K562 (cell line): ENCODE measurements around the gene PARS2. TPM values are rescaled to one million over a fixed set of nuclear protein-coding genes. Genes with fewer than 3 reads are reported as not detected.

Experiments used
- ATAC-seq: fragments of 200-7000 bp; cut with Tn5 transposase; 3 replicates; pipeline ENCODE4 v1.9.1; 2020; ENCODE audit warnings: moderate library complexity
- BruUV-seq: library from RNA; stranded (reverse); fragments of 400-500 nt; replicated peaks from 2 replicates; lab custom pipeline; 2021; lab: Mats Ljungman, UMichigan
- CTCF ChIA-PET: fragments of 300-600 bp; formaldehyde crosslinking; extraction: SDS; loops from one replicate; lab custom pipeline; 2021; ENCODE audit warnings: low intra/inter-chr PET ratio; lab: Yijun Ruan, JAX
- POLR2A ChIA-PET: fragments of 300-600, 350-650 bp; sonication (Branson Sonifier 250); formaldehyde crosslinking; extraction: SDS; loops from one replicate; lab custom pipeline; 2021; ENCODE audit warnings: antibody characterized with exemption, inconsistent platforms; lab: Yijun Ruan, JAX
- DNase-seq, 4 experiments: peaks; one replicate each; pipeline versions ENCODE4 v3.0.0 to v3.0.0-alpha.2; 2011 to 2018; ENCODE audit warnings: low spot score in 3 of 4, mixed read lengths in 3 of 4; ENCODE audit errors: extremely low read depth in 1 of 4
- FAIRE-seq: peaks from 2 replicates; lab custom pipeline; 2011; peaks lifted over from hg19 to GRCh38; lab: Jason Lieb, UNC
- H2AFZ ChIP-seq: 2 replicates; pipeline ENCODE4 v1.6.0; 2011; ENCODE audit warnings: low read depth, low read length, control low read depth, inconsistent platforms
- H3K27ac ChIP-seq: fragments of 200-600 bp; 3 replicates; pipeline ENCODE4 v1.8.0; 2011; ENCODE audit warnings: low read depth, mild to moderate bottlenecking, control low read depth, inconsistent platforms, low read length, moderate library complexity, mixed read lengths; ENCODE audit errors: extremely low read depth
- H3K27me3 ChIP-seq, 2 experiments: fragments of 300-600 bp in 1 of 2; 2 replicates in 1 of 2; 3 replicates in 1 of 2; pipeline versions ENCODE4 v1.6.0 to v1.8.0; 2011; ENCODE audit warnings: inconsistent platforms in 2 of 2, low read length in 2 of 2, mild to moderate bottlenecking in 1 of 2, mixed read lengths in 1 of 2, moderate library complexity in 1 of 2; ENCODE audit not compliant: control insufficient read depth in 2 of 2, insufficient read depth in 2 of 2
- H3K36me3 ChIP-seq: fragments of 300-600 bp; 3 replicates; pipeline ENCODE4 v1.8.0; 2011; ENCODE audit warnings: mild to moderate bottlenecking, low read length, inconsistent platforms; ENCODE audit not compliant: control insufficient read depth, insufficient read depth
- H3K4me1 ChIP-seq, 2 experiments: fragments of 200-600 bp in 1 of 2; replicated peaks in 1 of 2; 2 replicates in 1 of 2; 3 replicates in 1 of 2; pipeline versions ENCODE4 v1.5.1 to v1.8.0; 2011; ENCODE audit warnings: inconsistent platforms in 2 of 2, low read length in 2 of 2, mild to moderate bottlenecking in 1 of 2, mixed read lengths in 1 of 2, moderate library complexity in 1 of 2; ENCODE audit not compliant: control insufficient read depth in 2 of 2, insufficient read depth in 2 of 2
- H3K4me2 ChIP-seq: 2 replicates; pipeline ENCODE4 v1.6.1; 2011; ENCODE audit warnings: low read length, control low read depth, inconsistent platforms, mixed read lengths; ENCODE audit not compliant: insufficient read depth
- H3K4me3 ChIP-seq: fragments of 200-600 bp; sonication (generic), shearing (Covaris generic); 2 replicates; pipeline ENCODE4 v1.5.1; 2016; ENCODE audit warnings: control low read depth, inconsistent platforms
- H3K79me2 ChIP-seq: fragments of 200-600 bp; 3 replicates; pipeline ENCODE4 v1.8.0; 2011; ENCODE audit warnings: low read length, inconsistent platforms; ENCODE audit not compliant: control insufficient read depth, insufficient read depth
- H3K9ac ChIP-seq, 2 experiments: 2 replicates each; pipeline versions ENCODE4 v1.6.0 to v1.6.1; 2011; ENCODE audit warnings: low read depth in 2 of 2, low read length in 2 of 2, control low read depth in 1 of 2, inconsistent platforms in 1 of 2, mild to moderate bottlenecking in 1 of 2, mixed read lengths in 1 of 2; ENCODE audit not compliant: insufficient read depth in 1 of 2
- H3K9me1 ChIP-seq: one replicate; pipeline ENCODE4 v1.6.0; 2011; ENCODE audit warnings: inconsistent platforms, mild to moderate bottlenecking, low read length, moderate library complexity; ENCODE audit not compliant: control insufficient read depth, insufficient read depth
- H3K9me3 ChIP-seq: replicated peaks from 2 replicates; pipeline ENCODE4 v1.5.1; 2011; ENCODE audit warnings: low read depth, low read length, inconsistent platforms; ENCODE audit not compliant: control insufficient read depth, insufficient read depth
- H4K20me1 ChIP-seq: replicated peaks from 2 replicates; pipeline ENCODE4 v1.6.1; 2011; ENCODE audit warnings: low read length, inconsistent platforms, mixed read lengths; ENCODE audit not compliant: control insufficient read depth, insufficient read depth
- BACH1 ChIP-seq: fragments of 200-800 bp; sonication (Bioruptor generic); IDR thresholded peaks from 2 replicates; pipeline ENCODE4 v1.6.1; 2016; ENCODE audit warnings: missing genetic modification characterization, missing compliant biosample characterization
- ILF3 ChIP-seq: fragments of 450-650 bp; IDR thresholded peaks from 2 replicates; pipeline ENCODE4 v1.6.1; 2018; ENCODE audit warnings: antibody characterized with exemption, mild to moderate bottlenecking, moderate library complexity, borderline replicate concordance
- NR4A1 ChIP-seq, 2 experiments: fragments of 250-450 bp in 1 of 2; fragments of 450-650 bp in 1 of 2; sonication (Bioruptor Pico) in 1 of 2; IDR thresholded peaks; 2 replicates each; pipeline versions ENCODE4 v1.4.0 to v1.6.1; 2016 to 2020; ENCODE audit warnings: mild to moderate bottlenecking in 2 of 2, missing compliant biosample characterization in 1 of 2, missing genetic modification characterization in 1 of 2, moderate library complexity in 1 of 2
- TEAD4 ChIP-seq, 2 experiments: sonication (generic) in 1 of 2; formaldehyde crosslinking in 1 of 2; IDR thresholded peaks; 2 replicates each; pipeline versions ENCODE4 v1.6.1 to v1.8.0; 2012 to 2022; ENCODE audit warnings: borderline replicate concordance in 1 of 2, inconsistent platforms in 1 of 2, low read length in 1 of 2, mild to moderate bottlenecking in 1 of 2, missing genetic modification reagents in 1 of 2
- ZNF347 ChIP-seq: fragments of 450-650 bp; formaldehyde crosslinking; IDR thresholded peaks from 2 replicates; pipeline ENCODE4 v1.4.0; 2020; ENCODE audit warnings: low read depth, mild to moderate bottlenecking, moderate library complexity
- WGBS: fragments of 100-300 bp; shearing (Covaris generic); methylation state at CpG from one replicate; pipeline ENCODE4 v1.1.6; 2016; ENCODE audit warnings: low coverage, mixed read lengths; ENCODE audit not compliant: insufficient coverage; ENCODE audit errors: missing lambda C conversion rate; 5-methylcytosine and 5-hydroxymethylcytosine counted together
- in situ Hi-C: fragments of 300-500 bp; cut with MboI; formaldehyde crosslinking; loops from 4 replicates; pipeline ENCODE4 v1.15.0; 2018; ENCODE audit warnings: inconsistent platforms, mixed read lengths
- intact Hi-C: fragments of 100-400 bp; cut with micrococcal nuclease; formaldehyde crosslinking; loops from 2 replicates; pipeline ENCODE4 v1.14.2; 2022
- polyA plus RNA-seq, 8 experiments: library from polyadenylated mRNA; depleted of rRNA in 4 of 8; stranded (reverse) in 5 of 8; unstranded in 3 of 8; fragments of >200 nt; fragmentation: Nextera tagmentation in 2 of 8; fragmentation: Illumina TruSeq in 1 of 8; extraction: Ambion mirVana in 2 of 8; extraction: Trizol in 1 of 8; gene quantifications; 2 replicates each; pipeline versions ENCODE4 v1.2.1 to v1.2.3, GENCODE V29; 2011 to 2014; ENCODE audit warnings: inconsistent platforms in 1 of 8, missing spikeins in 1 of 8
- total RNA-seq, 7 experiments: library from RNA; depleted of rRNA in 6 of 7; stranded (reverse); fragments of >200 nt in 6 of 7; fragmentation: Illumina TruSeq in 2 of 7; extraction: Trizol in 2 of 7; gene quantifications; 2 replicates each; pipeline versions ENCODE4 v1.2.1 to v1.2.3, GENCODE V29; 2011 to 2021; ENCODE audit warnings: low replicate concordance in 1 of 7
- TF ChIP-seq, protein P1 (sequence below): fragments of 450-650 bp; IDR thresholded peaks from 2 replicates; pipeline ENCODE4 v1.6.1; 2017; ENCODE audit warnings: antibody characterized with exemption
- TF ChIP-seq, protein P2 (sequence below), 2 experiments: fragments of 450-650 bp in 1 of 2; sonication (generic) in 1 of 2; formaldehyde crosslinking in 1 of 2; IDR thresholded peaks in 1 of 2; conservative IDR thresholded peaks in 1 of 2; 2 replicates each; pipeline versions ENCODE4 v1.6.1 to v1.8.1; 2016 to 2023; ENCODE audit warnings: mild to moderate bottlenecking in 2 of 2, moderate library complexity in 2 of 2, inconsistent platforms in 1 of 2, missing genetic modification reagents in 1 of 2

Gene PARS2
- total and polyA plus RNA-seq, 9 of the 15 experiments (the other 6 are each of a cell fraction or from before 2014, with no cell fraction given): 6.3 to 12.4 (median 7.9) TPM

DNA sequence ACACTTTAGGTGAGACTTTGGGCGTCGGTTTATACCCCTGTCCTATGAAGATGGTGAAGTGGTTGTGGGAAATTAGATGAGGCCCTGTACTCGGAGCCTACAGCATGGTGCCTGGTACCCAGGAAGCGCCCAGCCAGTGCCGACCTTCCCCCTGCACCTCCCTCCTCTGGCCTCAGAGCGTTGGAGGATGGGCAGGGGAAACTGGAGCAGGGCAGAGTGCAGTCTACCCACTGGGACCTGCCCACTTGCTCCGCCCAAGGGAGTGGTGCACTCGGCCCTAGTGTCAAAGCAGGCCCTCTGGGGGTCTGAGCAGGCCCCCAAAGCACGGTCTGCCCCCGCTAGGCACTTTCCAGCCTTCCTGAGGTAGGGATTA is 49.8 kb upstream of the PARS2 start:
- Histone ChIP-seq H3K79me2 (no peaks in the 10 kb centered on the region), H4K20me1 (peaks cover 9% of the 10 kb centered on the region; the same call in 1 of the 2 replicates), H3K36me3 (no peaks in the 10 kb centered on the region), H3K4me2 (no peak overlapping the region), H3K4me3 (no peak overlapping the region), H3K9ac (no peak overlapping the region), H3K27me3 (peaks cover 40 to 78% of the 10 kb centered on the region in 2 experiments), H3K9me3 (no peaks in the 10 kb centered on the region), H3K4me1 (no peaks in the 10 kb centered on the region), H3K27ac (no peak overlapping the region), H3K9me1 (no peaks in the 10 kb centered on the region), H2AFZ (no peak overlapping the region)
- FAIRE-seq (no peak), DNase-seq (no peak), ATAC-seq (no peak)
- intact Hi-C loops: no loop called here
- ChIA-PET POLR2A (interaction anchor here (2.2 kb wide), 1 partner anchor 10 kb away, joined by 5 read pairs; no protein-coding TSS in a partner anchor), CTCF (no interaction called here)
- in situ Hi-C loops: no loop called here
- TF ChIP-seq, protein P1, sequence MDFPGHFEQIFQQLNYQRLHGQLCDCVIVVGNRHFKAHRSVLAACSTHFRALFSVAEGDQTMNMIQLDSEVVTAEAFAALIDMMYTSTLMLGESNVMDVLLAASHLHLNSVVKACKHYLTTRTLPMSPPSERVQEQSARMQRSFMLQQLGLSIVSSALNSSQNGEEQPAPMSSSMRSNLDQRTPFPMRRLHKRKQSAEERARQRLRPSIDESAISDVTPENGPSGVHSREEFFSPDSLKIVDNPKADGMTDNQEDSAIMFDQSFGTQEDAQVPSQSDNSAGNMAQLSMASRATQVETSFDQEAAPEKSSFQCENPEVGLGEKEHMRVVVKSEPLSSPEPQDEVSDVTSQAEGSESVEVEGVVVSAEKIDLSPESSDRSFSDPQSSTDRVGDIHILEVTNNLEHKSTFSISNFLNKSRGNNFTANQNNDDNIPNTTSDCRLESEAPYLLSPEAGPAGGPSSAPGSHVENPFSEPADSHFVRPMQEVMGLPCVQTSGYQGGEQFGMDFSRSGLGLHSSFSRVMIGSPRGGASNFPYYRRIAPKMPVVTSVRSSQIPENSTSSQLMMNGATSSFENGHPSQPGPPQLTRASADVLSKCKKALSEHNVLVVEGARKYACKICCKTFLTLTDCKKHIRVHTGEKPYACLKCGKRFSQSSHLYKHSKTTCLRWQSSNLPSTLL: no peak
- TF ChIP-seq NR4A1 (CRISPR knock-in tag; IDR thresholded peaks at IDR 0.05): no peak
- TF ChIP-seq NR4A1 (tag; IDR thresholded peaks at IDR 0.05): no peak
- TF ChIP-seq ILF3: no peak
- no peak for TF ChIP-seq TEAD4 (IDR thresholded peaks at IDR 0.05; ENCODE audit: low read length)
- no peak for TF ChIP-seq TEAD4 (CRISPR knock-in tag; IDR thresholded peaks at IDR 0.05; ENCODE audit: borderline replicate concordance)
- TF ChIP-seq BACH1 (tag): no peak
- TF ChIP-seq ZNF347: no peak
- TF ChIP-seq, protein P2, sequence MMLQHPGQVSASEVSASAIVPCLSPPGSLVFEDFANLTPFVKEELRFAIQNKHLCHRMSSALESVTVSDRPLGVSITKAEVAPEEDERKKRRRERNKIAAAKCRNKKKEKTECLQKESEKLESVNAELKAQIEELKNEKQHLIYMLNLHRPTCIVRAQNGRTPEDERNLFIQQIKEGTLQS (IDR thresholded peaks at IDR 0.05): no peak
- TF ChIP-seq, protein P2 (CRISPR knock-in tag; conservative IDR thresholded peaks at IDR 0.05): no peak
- no TSS peak for BruUV-seq
- WGBS: 0% methylated on average over 10 of the region's 10 CpGs
